ENCODE results near the gene EEF1E1.

The EEF1E1 gene

DNA sequence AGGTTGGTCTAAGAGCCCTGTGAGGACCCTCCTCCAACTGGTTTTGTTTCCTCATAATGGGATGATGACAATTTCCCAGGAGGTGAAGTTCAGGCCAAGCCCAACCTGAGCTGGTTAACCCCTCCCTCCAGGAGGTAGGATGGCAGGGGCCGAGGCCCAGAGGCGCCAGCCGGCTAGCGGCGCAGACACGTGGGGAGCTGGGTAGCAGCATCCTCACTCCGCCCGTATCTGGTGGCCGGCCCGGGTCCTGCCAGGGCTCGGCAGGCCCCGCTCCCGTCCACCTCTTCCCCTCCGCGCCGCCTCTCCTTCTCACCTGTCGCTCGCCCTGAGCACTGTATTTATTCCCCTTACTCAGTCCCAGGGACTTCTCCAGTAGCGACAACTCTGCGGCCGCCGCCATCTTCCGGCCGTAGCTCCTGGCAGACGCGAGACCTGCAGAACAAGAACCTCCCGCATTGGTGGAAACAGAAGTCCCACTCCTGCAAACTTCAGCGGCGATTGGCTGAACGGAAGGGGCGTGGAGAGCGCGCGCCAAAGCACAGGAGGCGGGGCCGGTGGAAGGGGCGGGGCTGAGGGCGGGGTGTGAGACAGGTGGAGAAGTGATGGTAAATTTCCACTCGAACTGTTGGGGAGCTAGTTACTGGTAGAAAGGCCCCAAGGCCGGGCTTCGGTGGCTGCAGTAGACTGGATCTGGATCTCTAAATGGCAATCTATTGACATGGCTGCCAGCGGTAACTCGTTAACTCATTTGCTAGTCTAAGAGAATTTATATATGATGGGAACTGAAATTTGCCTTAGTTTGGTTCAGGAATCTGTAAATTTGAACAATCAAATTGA is at the start of gene EEF1E1:
TSS of gene EEF1E1 (minus strand) at position 427 of the 837 bp plus-strand sequence. CDS start at position 400, 27 bp downstream.
- peak; percentile 94 to 96 for DNase-seq (ENCODE audit: low read depth in 2 of 2)
- TF ChIP-seq, protein P1, sequence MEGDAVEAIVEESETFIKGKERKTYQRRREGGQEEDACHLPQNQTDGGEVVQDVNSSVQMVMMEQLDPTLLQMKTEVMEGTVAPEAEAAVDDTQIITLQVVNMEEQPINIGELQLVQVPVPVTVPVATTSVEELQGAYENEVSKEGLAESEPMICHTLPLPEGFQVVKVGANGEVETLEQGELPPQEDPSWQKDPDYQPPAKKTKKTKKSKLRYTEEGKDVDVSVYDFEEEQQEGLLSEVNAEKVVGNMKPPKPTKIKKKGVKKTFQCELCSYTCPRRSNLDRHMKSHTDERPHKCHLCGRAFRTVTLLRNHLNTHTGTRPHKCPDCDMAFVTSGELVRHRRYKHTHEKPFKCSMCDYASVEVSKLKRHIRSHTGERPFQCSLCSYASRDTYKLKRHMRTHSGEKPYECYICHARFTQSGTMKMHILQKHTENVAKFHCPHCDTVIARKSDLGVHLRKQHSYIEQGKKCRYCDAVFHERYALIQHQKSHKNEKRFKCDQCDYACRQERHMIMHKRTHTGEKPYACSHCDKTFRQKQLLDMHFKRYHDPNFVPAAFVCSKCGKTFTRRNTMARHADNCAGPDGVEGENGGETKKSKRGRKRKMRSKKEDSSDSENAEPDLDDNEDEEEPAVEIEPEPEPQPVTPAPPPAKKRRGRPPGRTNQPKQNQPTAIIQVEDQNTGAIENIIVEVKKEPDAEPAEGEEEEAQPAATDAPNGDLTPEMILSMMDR (IDR thresholded peaks at IDR 0.05; ENCODE audit: low read depth, low read length) = no peak
- peak within 1 kb of the TSS; percentile 81 to 85 for H3K4me3 ChIP-seq (replicated peaks in 1 of 2; ENCODE audit: low read depth in 2 of 2, low read length in 2 of 2)

DNA sequence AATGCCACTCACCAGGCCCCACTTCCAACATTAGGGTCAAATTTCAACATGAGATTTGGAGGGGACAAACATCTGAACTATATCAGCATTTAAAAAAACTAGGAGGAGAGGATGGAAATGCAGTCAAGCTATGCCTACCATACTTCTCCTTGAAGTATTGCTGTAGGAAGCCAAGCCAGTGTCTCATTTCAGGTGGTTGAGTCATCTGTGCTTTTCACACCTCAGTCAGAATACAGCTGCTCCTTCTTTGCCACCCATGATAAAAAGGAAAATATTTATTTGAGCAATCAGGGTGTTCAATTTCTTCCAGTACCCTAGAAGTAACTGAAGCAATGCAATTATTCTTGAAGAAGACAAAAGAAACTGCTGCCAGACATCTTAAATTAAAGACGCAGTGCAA is 47.0 kb upstream of the EEF1E1 start:
- no peak for DNase-seq (ENCODE audit: low read depth in 2 of 2)
- TF ChIP-seq, protein P1 (IDR thresholded peaks at IDR 0.05; ENCODE audit: low read depth, low read length) = no peak
- no peak overlapping the region for H3K4me3 ChIP-seq (replicated peaks in 1 of 2; ENCODE audit: low read depth in 2 of 2, low read length in 2 of 2)

DNA sequence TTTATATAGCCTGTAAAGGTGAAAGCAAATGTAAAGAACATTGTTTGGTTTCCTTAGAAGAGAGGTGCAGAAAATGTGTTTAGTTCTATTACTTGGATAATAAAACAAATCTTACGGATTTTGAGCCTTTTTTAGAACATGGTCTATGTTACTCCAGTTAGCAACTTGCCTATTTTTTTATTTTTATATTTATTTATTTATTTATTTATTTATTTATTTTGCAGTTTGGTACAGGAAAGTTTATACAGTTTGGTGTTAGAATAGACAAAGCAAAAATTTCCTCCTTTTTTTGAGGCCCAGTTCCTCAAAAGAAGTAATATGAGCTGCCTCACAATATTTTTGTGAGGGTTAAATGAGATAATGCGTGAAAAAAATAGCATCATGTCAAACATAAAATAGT is 41.6 kb upstream of the EEF1E1 start:
- H3K4me3 ChIP-seq (replicated peaks in 1 of 2; ENCODE audit: low read depth in 2 of 2, low read length in 2 of 2) = no peak overlapping the region
- TF ChIP-seq, protein P1 (IDR thresholded peaks at IDR 0.05; ENCODE audit: low read depth, low read length) = no peak
- no peak for DNase-seq (ENCODE audit: low read depth in 2 of 2)

DNA sequence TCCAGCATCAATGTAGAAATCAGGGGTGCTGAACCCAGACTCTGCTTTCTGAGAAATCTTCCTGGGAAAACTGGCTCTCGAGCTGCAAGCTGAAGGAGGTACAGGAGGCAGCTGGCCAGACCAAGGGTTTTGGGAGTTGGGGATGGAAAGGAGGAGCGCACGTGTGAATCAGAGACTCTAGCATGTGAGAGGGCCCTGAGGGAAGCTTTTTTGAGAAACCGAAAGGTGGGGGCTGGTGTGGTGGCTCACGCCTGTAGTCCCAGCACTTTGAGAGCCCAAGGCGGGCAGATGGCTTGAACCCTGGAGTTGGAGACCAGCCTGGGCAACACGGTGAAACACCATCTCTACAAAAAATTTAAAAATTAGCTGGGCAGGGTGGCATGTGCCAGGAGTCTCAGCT is 37.1 kb upstream of the EEF1E1 start:
- no peak overlapping the region for H3K4me3 ChIP-seq (replicated peaks in 1 of 2; ENCODE audit: low read depth in 2 of 2, low read length in 2 of 2)
- TF ChIP-seq, protein P1 (IDR thresholded peaks at IDR 0.05; ENCODE audit: low read depth, low read length) = no peak
- DNase-seq (ENCODE audit: low read depth in 2 of 2) = no peak

DNA sequence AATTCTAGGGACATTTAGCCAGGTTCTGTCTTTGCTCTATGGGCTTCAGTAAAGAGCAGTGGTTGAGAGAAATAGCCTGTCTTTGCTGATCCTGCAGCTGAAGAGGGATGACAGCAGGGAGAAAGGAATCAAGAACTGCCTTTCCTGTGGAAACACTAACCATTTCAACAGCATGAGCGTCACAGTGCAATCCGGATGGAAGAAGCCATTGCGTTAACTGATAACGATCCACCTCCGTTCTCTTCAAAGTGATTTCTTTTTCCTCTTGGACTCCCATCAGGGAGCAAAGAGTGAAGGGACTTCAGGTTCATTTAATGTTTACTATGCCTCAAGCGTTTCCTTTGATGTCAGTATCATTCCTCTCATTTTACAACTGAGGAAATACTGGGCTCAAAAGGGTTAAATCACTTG is 35.2 kb upstream of the EEF1E1 start:
- H3K4me3 ChIP-seq (replicated peaks in 1 of 2; ENCODE audit: low read depth in 2 of 2, low read length in 2 of 2) = no peak overlapping the region
- TF ChIP-seq, protein P1 (IDR thresholded peaks at IDR 0.05; ENCODE audit: low read depth, low read length) = no peak
- no peak for DNase-seq (ENCODE audit: low read depth in 2 of 2)

DNA sequence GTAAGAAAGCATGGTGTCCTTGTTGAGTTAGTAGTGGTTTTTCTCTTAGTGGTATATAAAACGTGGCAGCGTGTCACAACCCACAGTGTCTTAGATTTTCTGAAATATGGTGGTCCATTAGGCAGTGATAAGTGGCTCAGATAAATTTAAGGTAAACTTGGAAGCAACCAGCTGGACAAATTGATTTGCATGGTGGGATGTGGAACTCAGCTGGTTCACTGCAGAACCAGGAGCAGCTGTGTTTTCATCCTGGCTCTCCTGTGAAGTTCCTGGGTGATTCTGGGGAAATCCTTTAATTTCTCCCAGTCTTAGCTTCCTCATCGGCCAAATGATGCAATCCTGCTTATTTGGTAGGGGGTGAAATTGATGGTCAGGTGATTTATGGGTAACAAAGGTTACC is 32.9 kb upstream of the EEF1E1 start:
- TF ChIP-seq, protein P1 (IDR thresholded peaks at IDR 0.05; ENCODE audit: low read depth, low read length) = no peak
- H3K4me3 ChIP-seq (replicated peaks in 1 of 2; ENCODE audit: low read depth in 2 of 2, low read length in 2 of 2) = no peak overlapping the region
- no peak for DNase-seq (ENCODE audit: low read depth in 2 of 2)

Data from cardiac fibroblast (primary cell).